IMR-90 (cell line): ENCODE data around the gene TRIM62.

Source experiments
- CHD1 ChIP-seq: IDR thresholded peaks from 2 replicates; pipeline ENCODE4 v1.6.1; 2012; ENCODE audit warnings: low read depth, low read length, improper control_type of control experiment
- NFE2L2 ChIP-seq: fragments of 150-350 bp; IDR thresholded peaks from 2 replicates; pipeline ENCODE4 v1.6.1; 2016; ENCODE audit warnings: low read depth, mild to moderate bottlenecking, low read length
- POLR2A ChIP-seq: IDR thresholded peaks from 2 replicates; pipeline ENCODE4 v1.6.1; 2012; ENCODE audit warnings: mild to moderate bottlenecking, low read depth, low read length
- RAD21 ChIP-seq: IDR thresholded peaks from 2 replicates; pipeline ENCODE4 v1.6.1; 2012; ENCODE audit warnings: low read length, improper control_type of control experiment
- TF ChIP-seq, protein P1 (sequence below): conservative IDR thresholded peaks from 2 replicates; pipeline ENCODE4 v1.5.1; 2012; ENCODE audit warnings: mild to moderate bottlenecking, low read depth, low read length, improper control_type of control experiment

DNA sequence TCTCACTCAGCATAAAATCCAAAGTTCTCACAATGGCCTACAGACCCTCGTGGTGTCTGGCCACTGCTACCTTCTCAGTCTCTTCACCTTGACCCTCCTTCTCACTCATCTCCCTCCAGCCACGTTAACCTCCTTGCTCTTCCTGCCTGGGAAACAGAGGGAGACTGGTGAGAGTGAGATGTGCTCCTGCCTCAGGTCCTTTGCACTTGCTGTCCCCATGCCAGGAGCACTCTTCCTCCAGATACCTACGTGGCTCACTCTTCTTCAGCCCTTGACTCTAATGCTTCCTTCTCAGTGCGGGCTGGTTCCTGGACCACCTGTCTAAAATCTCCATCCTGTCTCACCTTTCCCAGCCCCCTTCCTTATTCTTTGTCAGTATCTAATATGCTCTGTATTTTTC, 24.7 kb downstream of the TRIM62 start:
- TF ChIP-seq RAD21 (no peak), NFE2L2 (no peak), POLR2A (no peak), CHD1 (no peak)
- TF ChIP-seq, protein P1, sequence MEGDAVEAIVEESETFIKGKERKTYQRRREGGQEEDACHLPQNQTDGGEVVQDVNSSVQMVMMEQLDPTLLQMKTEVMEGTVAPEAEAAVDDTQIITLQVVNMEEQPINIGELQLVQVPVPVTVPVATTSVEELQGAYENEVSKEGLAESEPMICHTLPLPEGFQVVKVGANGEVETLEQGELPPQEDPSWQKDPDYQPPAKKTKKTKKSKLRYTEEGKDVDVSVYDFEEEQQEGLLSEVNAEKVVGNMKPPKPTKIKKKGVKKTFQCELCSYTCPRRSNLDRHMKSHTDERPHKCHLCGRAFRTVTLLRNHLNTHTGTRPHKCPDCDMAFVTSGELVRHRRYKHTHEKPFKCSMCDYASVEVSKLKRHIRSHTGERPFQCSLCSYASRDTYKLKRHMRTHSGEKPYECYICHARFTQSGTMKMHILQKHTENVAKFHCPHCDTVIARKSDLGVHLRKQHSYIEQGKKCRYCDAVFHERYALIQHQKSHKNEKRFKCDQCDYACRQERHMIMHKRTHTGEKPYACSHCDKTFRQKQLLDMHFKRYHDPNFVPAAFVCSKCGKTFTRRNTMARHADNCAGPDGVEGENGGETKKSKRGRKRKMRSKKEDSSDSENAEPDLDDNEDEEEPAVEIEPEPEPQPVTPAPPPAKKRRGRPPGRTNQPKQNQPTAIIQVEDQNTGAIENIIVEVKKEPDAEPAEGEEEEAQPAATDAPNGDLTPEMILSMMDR = no peak
